ENCODE results near the gene CERS4. TPM values are rescaled to one million over a fixed set of nuclear protein-coding genes. Genes with fewer than 3 reads are reported as not detected.

CERS4 gene
- total and polyA plus RNA-seq, 2 of the 8 experiments (the other 6 are each of a cell fraction or from before 2014, with no cell fraction given), result 88.2 to 179 TPM

GRCh38 chr19:8209462-8210378 lies 550 bp downstream of the CERS4 start:
- Histone ChIP-seq H3K79me2 (ENCODE audit: control insufficient read depth in 1 of 2, insufficient read depth in 2 of 2, low read length in 2 of 2) (peaks cover 8 to 50% of the 10 kb centered on the region in 2 experiments; a peak in 3 of 4 replicates), H3K23ac (ENCODE audit: insufficient read length) (no peak overlapping the region), H3K14ac (ENCODE audit: insufficient read length) (no peak overlapping the region), H2BK12ac (ENCODE audit: low read depth, low read length) (peak overlapping the region; percentile 39; the same call in 1 of the 2 replicates), H3K18ac (ENCODE audit: extremely low read depth, low read length) (peak overlapping the region; percentile 83), H3K36me3 (ENCODE audit: control insufficient read depth in 2 of 4, insufficient read depth in 4 of 4, low read length in 3 of 4) (no peaks in the 10 kb centered on the region; a peak in 1 of 8 replicates), H3K27me3 (replicated peaks in 1 of 4; ENCODE audit: control insufficient read depth in 3 of 4, extremely low read depth in 1 of 4, insufficient read depth in 3 of 4, low read length in 3 of 4) (no peaks in the 10 kb centered on the region; a peak in 1 of 7 replicates), H3K4me3 (ENCODE audit: extremely low read depth in 1 of 4, insufficient read depth in 2 of 4, low read depth in 3 of 4, low read length in 4 of 4) (peak overlapping the region; percentile 77 to 93 (median 88)), H4K8ac (ENCODE audit: extremely low read depth, insufficient read depth, low read length) (peak overlapping the region; percentile 88), H2AFZ (ENCODE audit: low read length) (no peak overlapping the region), H4K91ac (replicated peaks; ENCODE audit: insufficient read length, low read length) (peak overlapping the region; percentile 40), H2AK5ac (ENCODE audit: low read depth, low read length) (no peak overlapping the region), H3K23me2 (ENCODE audit: low read depth, low read length) (peaks cover 18% of the 10 kb centered on the region), H2BK5ac (ENCODE audit: low read depth, low read length) (no peak overlapping the region), H4K5ac (ENCODE audit: insufficient read length, low read depth, low read length) (peak overlapping the region; percentile 51), H3K9ac (replicated peaks in 1 of 4; ENCODE audit: extremely low read depth in 1 of 4, low read depth in 3 of 4, low read length in 3 of 4) (peak overlapping the region; percentile 83 to 88 (median 86)), H3K56ac (replicated peaks; ENCODE audit: insufficient read length, low read depth, low read length) (peak overlapping the region; percentile 86), H3K4me2 (ENCODE audit: insufficient read depth in 1 of 2, low read depth in 2 of 2, low read length in 2 of 2) (peak overlapping the region; percentile 85 to 90), H3K4me1 (replicated peaks in 1 of 4; ENCODE audit: control insufficient read depth in 3 of 4, insufficient read depth in 4 of 4, low read length in 3 of 4) (peaks cover 4 to 29% (median 17%) of the 10 kb centered on the region in 4 experiments), H3K9me3 (ENCODE audit: insufficient read depth in 2 of 2, low read depth in 1 of 2, low read length in 1 of 2) (no peaks in the 10 kb centered on the region), H3K79me1 (ENCODE audit: low read depth, low read length) (peaks cover 19% of the 10 kb centered on the region), H4K20me1 (replicated peaks in 1 of 2; ENCODE audit: control insufficient read depth in 1 of 2, insufficient read depth in 2 of 2, low read length in 2 of 2) (peaks cover 9 to 25% of the 10 kb centered on the region in 2 experiments), H2BK20ac (ENCODE audit: low read length) (no peak overlapping the region), H3K4ac (replicated peaks; ENCODE audit: insufficient read length, low read depth, low read length) (no peak overlapping the region), H2BK120ac (replicated peaks; ENCODE audit: low read depth, low read length) (peak overlapping the region; percentile 78), H2BK15ac (ENCODE audit: low read length) (peak overlapping the region; percentile 83; the same call in 1 of the 2 replicates), H3K27ac (ENCODE audit: low read depth, low read length) (peak overlapping the region; percentile 73)
- DNase-seq (ENCODE audit: low read depth in 1 of 2, low spot score in 2 of 2) (peak in 1 of 2 experiments; percentile 76), FAIRE-seq (no peak)
- ChIA-PET POLR2A (ENCODE audit: partially characterized antibody) (interaction anchor here (0.8 to 4.2 kb wide), 15 partner anchors 10 to 107 kb away, joined by 3 to 28 read pairs (median 4); partner anchors contain the start of gene FBN3), CTCF (ENCODE audit: partially characterized antibody) (interaction anchor here (0.5 to 2.3 kb wide), 7 partner anchors 15 to 55 kb away, joined by 3 to 6 read pairs (median 4); no protein-coding TSS in a partner anchor)
- WGBS, 2 experiments (ENCODE audit: extremely low coverage in 1 of 2, insufficient coverage in 1 of 2, insufficient read length in 1 of 2, insufficient replicate concordance in 2 of 2, low coverage in 1 of 2, low lambda C conversion rate in 2 of 2, missing lambda C conversion rate in 1 of 2), result 5% methylated on average over 52 of the region's 78 CpGs; no CpG with 5 or more reads in 1 of the 2 experiments
- TF ChIP-seq CEBPB (IDR thresholded peaks at IDR 0.05; ENCODE audit: low read depth, low read length), result no peak
- no peak for TF ChIP-seq EP300 (IDR thresholded peaks at IDR 0.05; ENCODE audit: borderline replicate concordance in 1 of 2, low read depth in 2 of 2, low read length in 2 of 2)
- no peak for TF ChIP-seq JUN (IDR thresholded peaks at IDR 0.05; ENCODE audit: low read depth, low read length)
- no peak for TF ChIP-seq MAX (IDR thresholded peaks at IDR 0.05)
- no peak for TF ChIP-seq ATF2 (IDR thresholded peaks at IDR 0.05; ENCODE audit: low read length)
- TF ChIP-seq RBBP5 (IDR thresholded peaks at IDR 0.05; ENCODE audit: borderline replicate concordance, low read depth, low read length), result no peak
- TF ChIP-seq SRF (IDR thresholded peaks at IDR 0.05; ENCODE audit: low read depth, low read length), result no peak
- TF ChIP-seq BCL11A (IDR thresholded peaks at IDR 0.05; ENCODE audit: low read depth in 2 of 2, low read length in 2 of 2), result no peak
